Measurements from ENCODE around the gene ZDHHC24. TPM values are rescaled to one million over a fixed set of nuclear protein-coding genes. Genes with fewer than 3 reads are reported as not detected.

ZDHHC24 gene
- total and polyA plus RNA-seq, 2 donors (not counting 1 experiment from before 2014, with no cell fraction given), result 6.0 to 11.6 TPM

- Histone ChIP-seq H3K4me1 (ENCODE audit: control insufficient read depth, extremely low read depth, insufficient read depth, low read length) (peaks cover 3% of the 10 kb centered on the region), H3K4me3 (replicated peaks in 1 of 4; ENCODE audit: control extremely low read depth in 1 of 4, insufficient read depth in 1 of 4, low read depth in 3 of 4, low read length in 4 of 4) (peak within 1 kb of the TSS; percentile 74 to 97 (median 88)), H4K20me1 (ENCODE audit: control insufficient read depth, extremely low read depth, insufficient read depth, low read length) (no peaks in the 10 kb centered on the region), H3K79me2 (ENCODE audit: control insufficient read depth, insufficient read depth, low read length) (peaks cover 5% of the 10 kb centered on the region), H2AFZ (ENCODE audit: low read length) (peak within 1 kb of the TSS; percentile 79), H3K27ac (ENCODE audit: insufficient read depth, low read length) (peak within 1 kb of the TSS; percentile 97), H3K9ac (ENCODE audit: insufficient read depth, low read length) (peak within 1 kb of the TSS; percentile 96), H3K9me3 (ENCODE audit: control insufficient read depth, insufficient read depth, low read depth, low read length) (no peaks in the 10 kb centered on the region), H3K36me3 (ENCODE audit: control insufficient read depth, insufficient read depth, low read length) (peaks cover 5% of the 10 kb centered on the region), H3K27me3 (ENCODE audit: control insufficient read depth, insufficient read depth, low read length) (no peaks in the 10 kb centered on the region), H3K4me2 (ENCODE audit: extremely low read depth, insufficient read depth, low read length) (peak within 1 kb of the TSS; percentile 95)
- no peak for TF ChIP-seq EZH2 (IDR thresholded peaks at IDR 0.05; ENCODE audit: low read length, missing control alignments)
- TF ChIP-seq, protein P1, sequence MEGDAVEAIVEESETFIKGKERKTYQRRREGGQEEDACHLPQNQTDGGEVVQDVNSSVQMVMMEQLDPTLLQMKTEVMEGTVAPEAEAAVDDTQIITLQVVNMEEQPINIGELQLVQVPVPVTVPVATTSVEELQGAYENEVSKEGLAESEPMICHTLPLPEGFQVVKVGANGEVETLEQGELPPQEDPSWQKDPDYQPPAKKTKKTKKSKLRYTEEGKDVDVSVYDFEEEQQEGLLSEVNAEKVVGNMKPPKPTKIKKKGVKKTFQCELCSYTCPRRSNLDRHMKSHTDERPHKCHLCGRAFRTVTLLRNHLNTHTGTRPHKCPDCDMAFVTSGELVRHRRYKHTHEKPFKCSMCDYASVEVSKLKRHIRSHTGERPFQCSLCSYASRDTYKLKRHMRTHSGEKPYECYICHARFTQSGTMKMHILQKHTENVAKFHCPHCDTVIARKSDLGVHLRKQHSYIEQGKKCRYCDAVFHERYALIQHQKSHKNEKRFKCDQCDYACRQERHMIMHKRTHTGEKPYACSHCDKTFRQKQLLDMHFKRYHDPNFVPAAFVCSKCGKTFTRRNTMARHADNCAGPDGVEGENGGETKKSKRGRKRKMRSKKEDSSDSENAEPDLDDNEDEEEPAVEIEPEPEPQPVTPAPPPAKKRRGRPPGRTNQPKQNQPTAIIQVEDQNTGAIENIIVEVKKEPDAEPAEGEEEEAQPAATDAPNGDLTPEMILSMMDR (conservative IDR thresholded peaks at IDR 0.05 in 1 of 2, IDR thresholded peaks at IDR 0.05 in 1 of 2; ENCODE audit: low read depth in 1 of 2, low read length in 2 of 2), result no peak
- DNase-seq (ENCODE audit: low read depth in 2 of 2), result peak; percentile 95
Measured at GRCh38 chr11:66480117-66480938, 65.5 kb downstream of the ZDHHC24 start, which contains the start of gene DPP3. Gene DPP3, plus strand, starts transcription at chr11:66480434. Its CDS starts 1,767 bp downstream, at chr11:66482201.

- peak; percentile 44 to 47 for DNase-seq (ENCODE audit: low read depth in 2 of 2)
- H3K36me3 ChIP-seq (ENCODE audit: control insufficient read depth, insufficient read depth, low read length), result peaks cover 5% of the 10 kb centered on the region
- H3K79me2 ChIP-seq (ENCODE audit: control insufficient read depth, insufficient read depth, low read length), result peaks cover 5% of the 10 kb centered on the region
- no peaks in the 10 kb centered on the region for H3K27me3 ChIP-seq (ENCODE audit: control insufficient read depth, insufficient read depth, low read length)
- peak overlapping the region; percentile 95 for H3K4me2 ChIP-seq (ENCODE audit: extremely low read depth, insufficient read depth, low read length)
- H4K20me1 ChIP-seq (ENCODE audit: control insufficient read depth, extremely low read depth, insufficient read depth, low read length), result no peaks in the 10 kb centered on the region
- peak overlapping the region; percentile 96 for H3K9ac ChIP-seq (ENCODE audit: insufficient read depth, low read length)
- H3K9me3 ChIP-seq (ENCODE audit: control insufficient read depth, insufficient read depth, low read depth, low read length), result no peaks in the 10 kb centered on the region
- H3K27ac ChIP-seq (ENCODE audit: insufficient read depth, low read length), result peak overlapping the region; percentile 97
- H3K4me3 ChIP-seq (replicated peaks in 1 of 4; ENCODE audit: control extremely low read depth in 1 of 4, insufficient read depth in 1 of 4, low read depth in 3 of 4, low read length in 4 of 4), result peak overlapping the region; percentile 74 to 97 (median 87)
- TF ChIP-seq, protein P1 (conservative IDR thresholded peaks at IDR 0.05 in 1 of 2, IDR thresholded peaks at IDR 0.05 in 1 of 2; ENCODE audit: low read depth in 1 of 2, low read length in 2 of 2), result no peak
- no peak for TF ChIP-seq EZH2 (IDR thresholded peaks at IDR 0.05; ENCODE audit: low read length, missing control alignments)
- peak overlapping the region; percentile 79 for H2AFZ ChIP-seq (ENCODE audit: low read length)
- H3K4me1 ChIP-seq (ENCODE audit: control insufficient read depth, extremely low read depth, insufficient read depth, low read length), result peaks cover 3% of the 10 kb centered on the region
Measured at GRCh38 chr11:66479394-66480116, 66.3 kb downstream of the ZDHHC24 start.

Data from fibroblast of lung (primary cell).